Measurements from ENCODE around the gene COG3. TPM values are rescaled to one million over a fixed set of nuclear protein-coding genes. Genes with fewer than 3 reads are reported as not detected.

Gene COG3
- total and polyA plus RNA-seq, 4 donors, result 21.6 to 44.5 (median 30.1) TPM

- H3K4me3 ChIP-seq (ENCODE audit: low read depth, low read length), result no peak overlapping the region
- no peak overlapping the region for H3K27ac ChIP-seq (ENCODE audit: low read depth, low read length)
- no peaks in the 10 kb centered on the region for H3K4me1 ChIP-seq (ENCODE audit: control insufficient read depth, insufficient read depth, low read length)
- peak in 2 of 6 donors; percentile 3 to 91 for DNase-seq (ENCODE audit: low read depth in 4 of 6, low spot score in 6 of 6)
- H3K9me3 ChIP-seq (ENCODE audit: control insufficient read depth, insufficient read depth, low read length), result no peaks in the 10 kb centered on the region
- WGBS (ENCODE audit: insufficient coverage), result 43% methylated on average over 1 of the region's 4 CpGs
- H3K27me3 ChIP-seq (ENCODE audit: control insufficient read depth, insufficient read depth, low read length), result no peaks in the 10 kb centered on the region
- H3K36me3 ChIP-seq (ENCODE audit: control insufficient read depth, insufficient read depth, low read length), result peaks cover 9% of the 10 kb centered on the region
Observed at GRCh38 chr13:45518525-45519245, 53.9 kb downstream of the COG3 start.

- Histone ChIP-seq H3K4me3 (ENCODE audit: low read depth, low read length) (no peak overlapping the region), H3K27ac (ENCODE audit: low read depth, low read length) (no peak overlapping the region), H3K36me3 (ENCODE audit: control insufficient read depth, insufficient read depth, low read length) (peaks cover 6% of the 10 kb centered on the region), H3K4me1 (ENCODE audit: control insufficient read depth, insufficient read depth, low read length) (no peaks in the 10 kb centered on the region), H3K27me3 (ENCODE audit: control insufficient read depth, insufficient read depth, low read length) (no peaks in the 10 kb centered on the region), H3K9me3 (ENCODE audit: control insufficient read depth, insufficient read depth, low read length) (no peaks in the 10 kb centered on the region)
- DNase-seq (ENCODE audit: low read depth in 4 of 6, low spot score in 6 of 6), result no peak
- no CpG with 5 or more reads among the region's 4 CpGs for WGBS (ENCODE audit: insufficient coverage)
Observed at GRCh38 chr13:45519493-45519892, 54.8 kb downstream of the COG3 start.

GRCh38 chr13:45521297-45521696 lies 56.6 kb downstream of the COG3 start:
- Histone ChIP-seq H3K27me3 (ENCODE audit: control insufficient read depth, insufficient read depth, low read length) (no peaks in the 10 kb centered on the region), H3K36me3 (ENCODE audit: control insufficient read depth, insufficient read depth, low read length) (peaks cover 3% of the 10 kb centered on the region), H3K27ac (ENCODE audit: low read depth, low read length) (no peak overlapping the region), H3K4me3 (ENCODE audit: low read depth, low read length) (no peak overlapping the region), H3K4me1 (ENCODE audit: control insufficient read depth, insufficient read depth, low read length) (no peaks in the 10 kb centered on the region), H3K9me3 (ENCODE audit: control insufficient read depth, insufficient read depth, low read length) (no peaks in the 10 kb centered on the region)
- 80% methylated on average over 1 of the region's 4 CpGs for WGBS (ENCODE audit: insufficient coverage)
- no peak for DNase-seq (ENCODE audit: low read depth in 4 of 6, low spot score in 6 of 6)

- Histone ChIP-seq H3K27ac (ENCODE audit: low read depth, low read length) (no peak overlapping the region), H3K4me3 (ENCODE audit: low read depth, low read length) (no peak overlapping the region), H3K27me3 (ENCODE audit: control insufficient read depth, insufficient read depth, low read length) (no peaks in the 10 kb centered on the region), H3K4me1 (ENCODE audit: control insufficient read depth, insufficient read depth, low read length) (no peaks in the 10 kb centered on the region), H3K36me3 (ENCODE audit: control insufficient read depth, insufficient read depth, low read length) (peaks cover 3% of the 10 kb centered on the region), H3K9me3 (ENCODE audit: control insufficient read depth, insufficient read depth, low read length) (no peaks in the 10 kb centered on the region)
- 100% methylated on average over 1 of the region's 2 CpGs for WGBS (ENCODE audit: insufficient coverage)
- no peak for DNase-seq (ENCODE audit: low read depth in 4 of 6, low spot score in 6 of 6)
Observed at GRCh38 chr13:45522571-45522970, 57.8 kb downstream of the COG3 start.

- H3K4me3 ChIP-seq (ENCODE audit: low read depth, low read length), result no peak overlapping the region
- no peak for DNase-seq (ENCODE audit: low read depth in 4 of 6, low spot score in 6 of 6)
- no peak overlapping the region for H3K27ac ChIP-seq (ENCODE audit: low read depth, low read length)
- H3K36me3 ChIP-seq (ENCODE audit: control insufficient read depth, insufficient read depth, low read length), result peaks cover 2% of the 10 kb centered on the region
- 80% methylated on average over 1 of the region's 6 CpGs for WGBS (ENCODE audit: insufficient coverage)
- H3K4me1 ChIP-seq (ENCODE audit: control insufficient read depth, insufficient read depth, low read length), result no peaks in the 10 kb centered on the region
- H3K27me3 ChIP-seq (ENCODE audit: control insufficient read depth, insufficient read depth, low read length), result no peaks in the 10 kb centered on the region
- H3K9me3 ChIP-seq (ENCODE audit: control insufficient read depth, insufficient read depth, low read length), result no peaks in the 10 kb centered on the region
Observed at GRCh38 chr13:45527699-45528462, 63.1 kb downstream of the COG3 start.

GRCh38 chr13:45529758-45530157 lies 65.0 kb downstream of the COG3 start:
- Histone ChIP-seq H3K4me1 (ENCODE audit: control insufficient read depth, insufficient read depth, low read length) (no peaks in the 10 kb centered on the region), H3K36me3 (ENCODE audit: control insufficient read depth, insufficient read depth, low read length) (peaks cover 5% of the 10 kb centered on the region), H3K9me3 (ENCODE audit: control insufficient read depth, insufficient read depth, low read length) (no peaks in the 10 kb centered on the region), H3K4me3 (ENCODE audit: low read depth, low read length) (no peak overlapping the region), H3K27ac (ENCODE audit: low read depth, low read length) (no peak overlapping the region), H3K27me3 (ENCODE audit: control insufficient read depth, insufficient read depth, low read length) (no peaks in the 10 kb centered on the region)
- DNase-seq (ENCODE audit: low read depth in 4 of 6, low spot score in 6 of 6), result no peak
- WGBS (ENCODE audit: insufficient coverage), result no CpG with 5 or more reads among the region's 3 CpGs

GRCh38 chr13:45534604-45535003 lies 69.9 kb downstream of the COG3 start:
- no peak for DNase-seq (ENCODE audit: low read depth in 4 of 6, low spot score in 6 of 6)
- H3K4me1 ChIP-seq (ENCODE audit: control insufficient read depth, insufficient read depth, low read length), result no peaks in the 10 kb centered on the region
- no peak overlapping the region for H3K27ac ChIP-seq (ENCODE audit: low read depth, low read length)
- 68% methylated on average over 2 of the region's 9 CpGs for WGBS (ENCODE audit: insufficient coverage)
- H3K27me3 ChIP-seq (ENCODE audit: control insufficient read depth, insufficient read depth, low read length), result no peaks in the 10 kb centered on the region
- H3K4me3 ChIP-seq (ENCODE audit: low read depth, low read length), result no peak overlapping the region
- no peaks in the 10 kb centered on the region for H3K9me3 ChIP-seq (ENCODE audit: control insufficient read depth, insufficient read depth, low read length)
- H3K36me3 ChIP-seq (ENCODE audit: control insufficient read depth, insufficient read depth, low read length), result peaks cover 10% of the 10 kb centered on the region

GRCh38 chr13:45536224-45536623 lies 71.5 kb downstream of the COG3 start:
- no CpG with 5 or more reads among the region's 2 CpGs for WGBS (ENCODE audit: insufficient coverage)
- Histone ChIP-seq H3K27me3 (ENCODE audit: control insufficient read depth, insufficient read depth, low read length) (no peaks in the 10 kb centered on the region), H3K4me1 (ENCODE audit: control insufficient read depth, insufficient read depth, low read length) (no peaks in the 10 kb centered on the region), H3K4me3 (ENCODE audit: low read depth, low read length) (no peak overlapping the region), H3K9me3 (ENCODE audit: control insufficient read depth, insufficient read depth, low read length) (no peaks in the 10 kb centered on the region), H3K27ac (ENCODE audit: low read depth, low read length) (no peak overlapping the region), H3K36me3 (ENCODE audit: control insufficient read depth, insufficient read depth, low read length) (peaks cover 10% of the 10 kb centered on the region)
- no peak for DNase-seq (ENCODE audit: low read depth in 4 of 6, low spot score in 6 of 6)

GRCh38 chr13:45537516-45537915 lies 72.8 kb downstream of the COG3 start:
- no peaks in the 10 kb centered on the region for H3K9me3 ChIP-seq (ENCODE audit: control insufficient read depth, insufficient read depth, low read length)
- no peaks in the 10 kb centered on the region for H3K4me1 ChIP-seq (ENCODE audit: control insufficient read depth, insufficient read depth, low read length)
- H3K4me3 ChIP-seq (ENCODE audit: low read depth, low read length), result no peak overlapping the region
- peaks cover 8% of the 10 kb centered on the region for H3K36me3 ChIP-seq (ENCODE audit: control insufficient read depth, insufficient read depth, low read length)
- H3K27me3 ChIP-seq (ENCODE audit: control insufficient read depth, insufficient read depth, low read length), result no peaks in the 10 kb centered on the region
- H3K27ac ChIP-seq (ENCODE audit: low read depth, low read length), result no peak overlapping the region
- 83% methylated on average over 1 of the region's 1 CpG for WGBS (ENCODE audit: insufficient coverage)
- DNase-seq (ENCODE audit: low read depth in 4 of 6, low spot score in 6 of 6), result no peak

GRCh38 chr13:45538382-45538781 lies 73.6 kb downstream of the COG3 start:
- Histone ChIP-seq H3K9me3 (ENCODE audit: control insufficient read depth, insufficient read depth, low read length) (no peaks in the 10 kb centered on the region), H3K27me3 (ENCODE audit: control insufficient read depth, insufficient read depth, low read length) (no peaks in the 10 kb centered on the region), H3K36me3 (ENCODE audit: control insufficient read depth, insufficient read depth, low read length) (peaks cover 8% of the 10 kb centered on the region), H3K4me1 (ENCODE audit: control insufficient read depth, insufficient read depth, low read length) (no peaks in the 10 kb centered on the region), H3K27ac (ENCODE audit: low read depth, low read length) (no peak overlapping the region), H3K4me3 (ENCODE audit: low read depth, low read length) (no peak overlapping the region)
- WGBS (ENCODE audit: insufficient coverage), result 44% methylated on average over 1 of the region's 2 CpGs
- no peak for DNase-seq (ENCODE audit: low read depth in 4 of 6, low spot score in 6 of 6)

Data from spinal cord (tissue), 10 donors.